GM18861 (cell line): ENCODE data around the gene IQCF5.
"Not testable (repeated sequence)": the region's sequence is repeated elsewhere in the genome, so short reads cannot be mapped to it uniquely, and the experiment has no call there.

ENCODE experiments used
- ATAC-seq: cut with Tn5 transposase; IDR thresholded peaks from one replicate; pipeline ENCODE4 v1.9.1; 2021; ENCODE audit not compliant: unreplicated experiment

Gene IQCF5

GRCh38 chr3:51869304-51869703 lies 6.1 kb downstream of the IQCF5 start:
- no peak for ATAC-seq

GRCh38 chr3:51868896-51869295 lies 6.5 kb downstream of the IQCF5 start:
- ATAC-seq, result not testable (repeated sequence)

DNA sequence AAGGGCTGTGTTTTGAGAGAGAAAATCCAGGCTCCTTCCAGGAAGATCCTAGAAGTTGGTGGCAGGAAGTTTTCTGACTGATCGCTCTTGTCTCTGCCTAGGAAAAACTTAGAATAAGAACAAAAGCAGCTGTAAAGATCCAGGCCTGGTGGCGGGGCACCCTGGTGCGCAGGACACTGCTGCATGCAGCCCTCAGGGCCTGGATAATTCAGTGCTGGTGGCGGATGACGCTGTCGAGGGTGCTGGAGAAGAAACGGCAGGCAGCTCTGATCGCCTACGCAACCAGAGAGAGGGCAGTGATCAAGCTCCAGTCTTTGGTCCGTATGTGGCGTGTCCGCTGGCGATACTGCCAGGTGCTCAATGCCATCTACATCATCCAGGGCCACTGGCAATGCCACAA lies 12.5 kb downstream of the IQCF5 start:
- no peak for ATAC-seq

GRCh38 chr3:51860703-51861665 lies 14.4 kb downstream of the IQCF5 start, which contains the start of gene IQCF2:
Gene IQCF2 (plus strand): TSS chr3:51861615. CDS start chr3:51861667, 52 bp downstream.
- ATAC-seq, result peak; percentile 60

GRCh38 chr3:51855411-51855810 lies 20.0 kb downstream of the IQCF5 start:
- not testable (repeated sequence) for ATAC-seq

DNA sequence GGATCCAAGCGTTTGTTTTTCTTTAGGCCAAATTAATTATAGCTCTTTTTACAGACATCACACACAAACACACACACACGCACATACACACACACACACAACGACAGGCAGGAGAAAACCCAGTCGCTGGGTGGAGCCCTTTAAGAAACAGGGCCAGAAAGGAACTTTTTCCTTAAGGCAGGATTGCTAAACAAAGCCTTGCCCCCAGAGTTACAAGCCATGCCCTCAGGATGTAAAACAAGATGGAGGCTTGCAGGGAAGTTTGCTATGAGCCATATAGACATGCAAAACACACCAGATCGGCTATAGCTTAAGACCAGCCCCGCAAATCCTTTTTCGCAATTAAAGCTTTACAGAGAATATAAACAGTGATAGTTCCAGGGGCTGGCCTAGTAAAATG lies 30.3 kb downstream of the IQCF5 start:
- ATAC-seq, result no peak

- ATAC-seq, result no peak
Observed at GRCh38 chr3:51836606-51837005, 38.8 kb downstream of the IQCF5 start.

DNA sequence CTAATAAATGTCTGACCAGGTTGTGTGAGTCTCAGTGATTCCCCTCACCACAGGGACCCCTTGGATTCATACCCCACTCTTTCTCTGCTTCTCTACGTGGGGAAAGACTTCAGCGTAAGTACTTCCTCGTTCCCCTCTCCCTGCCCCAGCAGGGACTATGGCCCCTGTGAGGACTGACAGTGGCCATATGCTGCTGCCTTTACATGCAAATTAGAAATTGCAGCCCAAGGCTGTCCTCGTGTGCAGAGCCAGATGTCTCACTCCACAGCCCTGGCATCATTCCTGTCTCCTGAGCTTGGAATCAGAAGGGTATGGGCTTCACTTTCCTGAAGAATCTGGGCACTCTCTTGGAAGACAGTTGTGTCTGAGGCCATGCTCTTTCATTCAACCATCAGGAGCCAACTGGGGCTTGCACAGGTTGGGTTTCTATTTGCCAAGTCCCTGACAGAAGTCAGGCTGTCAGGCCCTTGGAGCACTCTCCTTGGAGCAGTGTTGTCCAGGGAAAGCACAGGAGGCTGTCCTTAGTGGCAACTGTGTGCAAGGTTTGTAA lies 44.5 kb downstream of the IQCF5 start:
- no peak for ATAC-seq

DNA sequence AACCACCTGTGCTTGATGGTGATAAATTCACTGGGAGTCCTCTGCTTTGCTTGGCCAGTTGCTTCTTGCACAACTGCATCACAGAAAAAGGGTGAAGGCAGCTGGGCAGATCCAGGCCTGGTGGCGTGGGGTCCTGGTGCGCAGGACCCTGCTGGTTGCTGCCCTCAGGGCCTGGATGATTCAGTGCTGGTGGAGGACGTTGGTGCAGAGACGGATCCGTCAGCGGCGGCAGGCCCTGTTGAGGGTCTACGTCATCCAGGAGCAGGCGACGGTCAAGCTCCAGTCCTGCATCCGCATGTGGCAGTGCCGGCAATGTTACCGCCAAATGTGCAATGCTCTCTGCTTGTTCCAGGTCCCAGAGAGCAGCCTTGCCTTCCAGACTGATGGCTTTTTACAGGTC lies 45.1 kb downstream of the IQCF5 start:
- ATAC-seq, result no peak

GRCh38 chr3:51828297-51828696 lies 47.1 kb downstream of the IQCF5 start:
- ATAC-seq, result no peak
